ENCODE measurements around the gene GJE1.

Gene GJE1

DNA sequence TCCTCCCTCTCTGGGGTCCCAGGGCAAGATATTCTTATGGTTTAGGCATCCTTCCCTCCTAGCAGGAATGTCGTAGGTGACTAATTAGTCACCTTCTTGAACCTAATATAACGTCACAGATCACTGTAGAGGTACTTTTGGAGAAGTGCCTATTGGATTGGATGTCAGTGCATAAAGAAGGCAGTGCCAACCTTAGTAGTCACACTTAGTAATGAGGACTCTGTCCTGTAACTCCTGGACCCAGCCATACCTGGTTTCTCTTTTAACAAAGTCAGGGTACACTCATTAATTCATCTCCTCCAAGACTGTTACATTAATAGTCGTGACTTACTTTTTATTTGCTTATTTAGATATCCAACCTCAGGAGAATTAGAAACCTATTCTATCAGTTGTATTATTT is 34.3 kb downstream of the GJE1 start:
- DNase-seq, result no peak

DNA sequence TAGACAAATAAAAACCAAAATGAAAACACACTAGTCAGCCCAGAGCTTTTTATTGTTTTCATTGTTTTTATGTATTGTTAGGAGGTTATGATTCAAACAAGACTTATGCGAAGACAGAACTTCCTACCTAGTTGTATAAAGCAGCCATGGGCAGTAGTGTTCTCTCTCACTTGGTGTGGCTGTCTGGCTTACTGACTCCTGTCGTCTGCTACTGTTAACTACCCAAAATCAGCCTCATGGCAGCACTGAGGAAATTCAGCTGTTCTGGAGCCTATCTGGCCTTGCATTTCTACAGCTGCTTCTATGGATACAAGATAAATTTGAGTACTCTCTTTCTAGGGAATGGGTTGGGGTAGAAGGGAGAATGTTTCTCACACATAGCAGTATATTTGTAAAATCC is 34.8 kb downstream of the GJE1 start:
- no peak for DNase-seq

DNA sequence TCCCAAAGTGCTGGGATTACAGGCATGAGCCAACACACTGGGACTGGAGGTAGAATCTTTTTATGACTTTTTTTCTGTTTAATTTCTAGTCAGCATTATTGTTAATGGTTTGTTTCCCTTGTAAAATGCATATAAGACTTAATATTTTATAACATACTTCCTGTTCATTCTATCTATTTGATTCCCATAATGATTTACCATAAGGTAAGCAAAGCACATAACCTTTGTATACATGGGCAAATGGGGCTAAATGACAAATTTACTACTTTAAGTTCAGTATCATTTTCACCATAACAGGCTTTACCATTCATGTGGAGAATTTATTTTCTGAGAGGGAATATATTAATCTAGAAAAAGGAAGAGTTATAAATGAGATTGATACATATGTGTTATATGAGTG is 38.6 kb downstream of the GJE1 start:
- DNase-seq, result no peak

DNA sequence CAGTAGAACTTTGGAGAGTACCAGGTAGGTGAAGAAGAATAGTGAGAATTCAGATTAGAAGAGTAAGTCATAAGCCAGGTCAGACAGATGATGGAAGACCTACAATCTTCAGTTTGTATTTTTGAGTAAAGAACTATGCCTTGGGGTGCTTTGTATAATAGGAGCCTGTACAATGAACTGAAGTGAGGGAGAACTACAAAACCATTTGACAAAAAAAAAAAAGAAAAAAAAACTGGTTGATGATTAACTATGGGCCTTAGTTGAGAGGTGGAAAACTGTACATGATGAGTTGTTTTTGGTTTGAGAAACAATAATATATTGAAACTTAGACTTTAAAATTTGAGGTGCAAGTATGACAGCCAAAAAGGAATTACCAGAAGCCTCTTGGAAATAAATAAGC is 40.0 kb downstream of the GJE1 start:
- DNase-seq, result no peak

DNA sequence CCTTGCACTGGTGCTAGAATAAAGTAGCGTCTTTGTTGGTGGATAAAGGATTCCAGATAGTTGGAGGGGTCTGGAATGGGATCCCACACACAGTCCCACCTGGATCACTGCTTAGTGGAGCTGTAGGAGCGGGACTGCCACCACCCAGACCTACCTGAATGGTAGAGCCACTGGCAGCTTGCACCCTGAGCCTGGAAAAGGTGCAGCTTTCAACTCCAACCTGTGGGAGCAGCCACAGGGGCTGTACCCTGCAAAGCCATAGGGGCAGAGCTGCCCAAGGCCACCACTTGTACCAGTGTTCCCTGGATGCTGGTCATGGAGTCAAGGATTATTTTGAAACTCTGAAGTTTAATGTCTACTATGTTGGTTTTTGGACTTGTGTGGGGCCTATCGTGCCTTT is 41.3 kb downstream of the GJE1 start:
- DNase-seq, result no peak

DNA sequence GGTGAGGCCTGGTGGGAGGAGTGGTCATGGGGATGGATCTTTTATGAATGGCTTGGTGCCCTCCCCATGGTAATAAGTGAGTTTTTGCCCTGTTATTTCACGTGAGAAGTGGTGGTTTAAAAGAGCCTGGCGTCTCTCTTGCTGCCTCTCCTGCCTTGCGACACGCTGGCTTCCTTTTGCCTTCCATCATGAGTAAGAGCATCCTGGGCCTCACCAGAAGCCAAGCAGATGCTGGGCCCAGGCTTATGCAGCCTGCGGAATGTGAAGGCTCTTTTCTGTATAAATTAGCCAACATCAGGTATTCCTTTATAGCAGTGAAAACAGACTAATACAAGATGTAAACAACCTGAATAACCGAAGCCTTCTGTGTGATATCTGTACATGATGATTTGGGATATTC is 42.0 kb downstream of the GJE1 start:
- no peak for DNase-seq

DNA sequence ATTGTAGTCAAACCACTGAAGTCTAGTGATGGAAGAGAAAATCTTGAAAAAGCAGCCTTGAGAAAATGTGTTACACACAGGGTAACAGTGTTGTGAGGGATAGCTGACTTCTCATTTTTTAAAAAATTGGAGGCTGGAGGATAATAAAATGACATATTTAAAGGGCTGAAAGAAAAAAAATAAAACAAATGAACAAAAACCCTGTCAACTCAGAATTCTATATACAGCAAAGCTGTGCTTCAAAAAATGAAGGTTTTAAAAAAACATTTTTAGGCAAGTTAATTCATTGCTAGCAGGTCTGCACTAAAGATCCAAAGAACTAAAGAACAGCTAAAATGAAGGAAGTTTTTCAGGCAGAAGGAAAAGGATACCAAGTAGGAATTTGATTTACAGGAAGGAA is 45.4 kb downstream of the GJE1 start:
- DNase-seq, result no peak

DNA sequence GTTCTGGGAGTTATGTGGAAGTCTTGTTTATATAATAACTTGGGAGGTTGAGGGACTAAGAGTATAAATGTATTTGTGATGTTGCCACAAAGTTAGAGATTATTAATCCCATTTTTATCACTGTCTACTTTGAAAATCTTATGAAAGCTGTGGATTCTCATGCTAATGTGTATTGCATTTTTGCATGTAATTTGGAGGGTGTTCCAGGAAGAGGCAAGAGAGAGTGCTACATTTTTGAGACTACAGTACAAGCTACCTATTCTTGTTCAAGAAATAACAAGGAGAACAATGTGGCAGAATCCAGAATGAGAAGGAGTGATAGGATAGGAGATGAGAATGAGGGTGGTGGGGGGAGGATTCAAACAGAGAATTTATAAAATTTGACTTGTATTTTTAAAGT is 49.3 kb downstream of the GJE1 start:
- no peak for DNase-seq

DNA sequence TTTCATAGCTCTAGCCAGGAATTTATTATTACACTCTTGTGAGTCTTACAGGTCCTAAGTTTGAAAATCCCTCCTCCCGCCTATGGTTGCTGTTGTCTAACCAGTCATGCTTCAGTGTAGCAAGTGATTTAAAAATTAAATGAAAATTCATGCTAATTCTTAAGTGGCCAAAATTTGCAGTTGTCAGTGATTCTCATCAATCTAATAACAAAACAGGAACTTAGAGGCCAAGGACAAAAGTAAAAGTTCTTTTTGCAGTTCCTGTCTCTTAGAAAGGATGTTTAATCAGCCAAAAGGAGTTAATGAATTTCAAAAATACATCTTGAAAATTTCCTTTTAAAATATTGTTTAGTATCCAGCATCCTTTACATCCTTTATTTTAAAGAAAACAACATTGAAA is 50.6 kb downstream of the GJE1 start:
- DNase-seq, result no peak

DNA sequence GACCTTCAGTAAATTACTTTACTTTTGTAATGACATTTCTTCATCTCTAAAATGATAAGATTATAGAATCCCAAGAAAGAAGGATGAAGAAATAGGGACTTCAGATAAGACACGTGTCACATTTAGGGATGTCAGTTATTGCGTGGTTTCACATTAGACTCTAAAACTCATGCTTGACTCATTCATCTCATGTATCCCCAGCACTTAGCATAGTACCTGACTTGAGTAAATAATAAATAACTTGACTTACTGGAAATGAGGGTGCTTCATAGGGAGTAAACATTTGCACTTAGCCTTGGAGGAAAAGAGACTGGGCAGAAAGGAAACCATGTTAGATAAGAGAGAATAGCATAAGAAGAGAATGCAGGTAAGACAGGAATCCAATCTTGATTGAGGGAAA is 51.6 kb downstream of the GJE1 start:
- DNase-seq, result no peak

Measured in NCI-H1436 (cell line).